Parathyroid adenoma (tissue), 2 donors: ENCODE measurements around the gene RBM5.

Source experiments
- H2AFZ ChIP-seq: fragments of 300-600 bp; sonication (generic); one replicate; pipeline ENCODE4 v1.7.0; 2017; ENCODE audit warnings: antibody characterized with exemption, mild to moderate bottlenecking
- H3K27ac ChIP-seq: fragments of 300-600 bp; sonication (generic); one replicate; pipeline ENCODE4 v1.7.0; 2017
- H3K27me3 ChIP-seq: fragments of 300-600 bp; sonication (generic); one replicate; pipeline ENCODE4 v1.7.0; 2017; ENCODE audit warnings: low read length; ENCODE audit not compliant: control insufficient read depth, insufficient read depth
- H3K36me3 ChIP-seq: fragments of 300-600 bp; sonication (generic); one replicate; pipeline ENCODE4 v1.7.0; 2017; ENCODE audit warnings: low read length; ENCODE audit not compliant: control insufficient read depth, insufficient read depth
- H3K4me1 ChIP-seq: fragments of 300-600 bp; sonication (generic); one replicate; pipeline ENCODE4 v1.7.0; 2017; ENCODE audit warnings: control low read depth
- H3K4me2 ChIP-seq: fragments of 300-600 bp; sonication (generic); one replicate; pipeline ENCODE4 v1.7.0; 2017; ENCODE audit warnings: low read length
- H3K4me3 ChIP-seq: fragments of 300-600 bp; sonication (generic); one replicate; pipeline ENCODE4 v1.7.0; 2017; ENCODE audit warnings: low read depth, low read length
- H3K79me2 ChIP-seq: fragments of 300-600 bp; sonication (generic); one replicate; pipeline ENCODE4 v1.7.0; 2017; ENCODE audit warnings: control low read depth
- H3K9ac ChIP-seq: fragments of 300-600 bp; sonication (generic); one replicate; pipeline ENCODE4 v1.7.0; 2017; ENCODE audit warnings: mild to moderate bottlenecking
- H3K9me3 ChIP-seq: fragments of 300-600 bp; sonication (generic); one replicate; pipeline ENCODE4 v1.7.0; 2017; ENCODE audit warnings: low read length; ENCODE audit not compliant: control insufficient read depth
- TF ChIP-seq, protein P1 (sequence below): fragments of 300-600 bp; sonication (generic); IDR thresholded peaks from one replicate; pipeline ENCODE4 v1.7.0; 2017; ENCODE audit warnings: antibody characterized with exemption, mild to moderate bottlenecking
- donor health status: primary hyperparathyroidism.

Gene RBM5

DNA sequence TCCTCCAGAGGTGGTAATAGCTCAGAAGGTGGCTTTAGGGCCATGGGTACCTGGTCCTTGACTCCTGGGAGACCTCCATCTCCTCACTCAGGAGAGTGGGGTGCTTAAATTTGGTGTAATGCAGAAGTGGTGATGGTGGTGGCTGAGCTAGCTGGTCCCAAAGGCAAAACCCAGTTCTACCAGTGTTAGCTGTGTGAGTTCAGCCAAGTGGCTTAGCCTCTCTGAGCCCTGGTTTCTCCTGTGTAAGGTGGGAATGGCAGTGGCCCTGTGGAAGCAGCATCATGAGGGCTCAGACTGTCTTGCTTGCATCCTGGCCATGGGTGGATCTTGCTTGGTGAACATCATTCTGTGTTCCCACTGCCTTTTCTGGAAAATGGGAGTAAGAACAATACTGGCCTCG lies 75.8 kb downstream of the RBM5 start:
- Histone ChIP-seq H3K27me3 (no peaks in the 10 kb centered on the region), H2AFZ (no peak overlapping the region), H3K4me2 (no peak overlapping the region), H3K9me3 (no peaks in the 10 kb centered on the region), H3K9ac (no peak overlapping the region), H3K4me3 (no peak overlapping the region), H3K36me3 (no peaks in the 10 kb centered on the region), H3K27ac (peak overlapping the region; percentile 60), H3K79me2 (no peaks in the 10 kb centered on the region), H3K4me1 (no peaks in the 10 kb centered on the region)
- TF ChIP-seq, protein P1, sequence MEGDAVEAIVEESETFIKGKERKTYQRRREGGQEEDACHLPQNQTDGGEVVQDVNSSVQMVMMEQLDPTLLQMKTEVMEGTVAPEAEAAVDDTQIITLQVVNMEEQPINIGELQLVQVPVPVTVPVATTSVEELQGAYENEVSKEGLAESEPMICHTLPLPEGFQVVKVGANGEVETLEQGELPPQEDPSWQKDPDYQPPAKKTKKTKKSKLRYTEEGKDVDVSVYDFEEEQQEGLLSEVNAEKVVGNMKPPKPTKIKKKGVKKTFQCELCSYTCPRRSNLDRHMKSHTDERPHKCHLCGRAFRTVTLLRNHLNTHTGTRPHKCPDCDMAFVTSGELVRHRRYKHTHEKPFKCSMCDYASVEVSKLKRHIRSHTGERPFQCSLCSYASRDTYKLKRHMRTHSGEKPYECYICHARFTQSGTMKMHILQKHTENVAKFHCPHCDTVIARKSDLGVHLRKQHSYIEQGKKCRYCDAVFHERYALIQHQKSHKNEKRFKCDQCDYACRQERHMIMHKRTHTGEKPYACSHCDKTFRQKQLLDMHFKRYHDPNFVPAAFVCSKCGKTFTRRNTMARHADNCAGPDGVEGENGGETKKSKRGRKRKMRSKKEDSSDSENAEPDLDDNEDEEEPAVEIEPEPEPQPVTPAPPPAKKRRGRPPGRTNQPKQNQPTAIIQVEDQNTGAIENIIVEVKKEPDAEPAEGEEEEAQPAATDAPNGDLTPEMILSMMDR: no peak

DNA sequence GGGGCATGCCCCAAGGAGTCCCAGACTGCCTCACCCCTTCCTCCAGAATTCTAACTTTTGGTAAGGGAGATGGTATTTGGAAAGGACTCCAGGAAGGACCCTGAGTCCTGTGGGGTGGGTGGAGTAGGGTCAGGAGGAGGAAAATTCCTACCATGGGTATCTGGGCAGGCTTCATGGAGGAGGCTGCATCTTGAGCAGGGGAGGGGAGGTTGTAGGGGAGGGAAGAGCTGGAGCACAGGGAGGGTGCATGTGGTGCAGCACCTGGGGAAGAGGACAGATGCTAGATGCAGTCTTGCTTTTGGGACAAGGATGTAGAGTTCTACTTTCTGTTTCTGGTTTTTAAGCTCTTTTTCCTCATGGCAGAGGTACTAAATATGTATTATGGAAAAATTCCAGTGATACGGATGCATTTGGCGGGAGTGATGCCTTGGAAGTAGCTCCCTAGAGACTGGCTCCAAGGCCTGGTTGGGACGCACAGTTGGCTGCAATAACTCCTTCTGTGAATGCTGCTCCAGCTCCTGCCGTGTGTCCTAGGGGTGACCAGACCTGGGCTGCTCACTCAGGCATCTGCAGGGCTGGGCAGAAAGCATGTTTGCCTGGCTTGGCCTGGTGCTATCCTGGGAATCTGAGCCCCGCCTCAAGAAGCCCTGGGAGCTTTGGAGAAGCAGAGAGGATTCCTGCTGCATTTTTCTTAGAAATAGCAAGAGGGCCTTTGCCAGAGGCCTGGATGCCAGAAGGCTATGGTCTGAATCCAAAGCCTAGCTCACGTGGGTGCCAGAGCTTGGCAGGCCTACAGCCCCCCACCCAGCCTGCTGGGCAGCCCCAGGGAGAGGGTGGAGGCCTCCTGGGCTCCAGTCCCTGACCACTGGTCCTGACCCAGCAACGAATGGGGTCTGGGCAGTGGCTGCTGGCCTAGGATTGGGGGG lies 76.5 kb downstream of the RBM5 start:
- no peaks in the 10 kb centered on the region for H3K27me3 ChIP-seq
- no peak overlapping the region for H3K4me3 ChIP-seq
- no peak overlapping the region for H3K9ac ChIP-seq
- H3K4me2 ChIP-seq: no peak overlapping the region
- H3K79me2 ChIP-seq: no peaks in the 10 kb centered on the region
- H3K9me3 ChIP-seq: no peaks in the 10 kb centered on the region
- H2AFZ ChIP-seq: no peak overlapping the region
- TF ChIP-seq, protein P1: no peak
- no peaks in the 10 kb centered on the region for H3K4me1 ChIP-seq
- H3K27ac ChIP-seq: peak overlapping the region; percentile 60
- no peaks in the 10 kb centered on the region for H3K36me3 ChIP-seq

DNA sequence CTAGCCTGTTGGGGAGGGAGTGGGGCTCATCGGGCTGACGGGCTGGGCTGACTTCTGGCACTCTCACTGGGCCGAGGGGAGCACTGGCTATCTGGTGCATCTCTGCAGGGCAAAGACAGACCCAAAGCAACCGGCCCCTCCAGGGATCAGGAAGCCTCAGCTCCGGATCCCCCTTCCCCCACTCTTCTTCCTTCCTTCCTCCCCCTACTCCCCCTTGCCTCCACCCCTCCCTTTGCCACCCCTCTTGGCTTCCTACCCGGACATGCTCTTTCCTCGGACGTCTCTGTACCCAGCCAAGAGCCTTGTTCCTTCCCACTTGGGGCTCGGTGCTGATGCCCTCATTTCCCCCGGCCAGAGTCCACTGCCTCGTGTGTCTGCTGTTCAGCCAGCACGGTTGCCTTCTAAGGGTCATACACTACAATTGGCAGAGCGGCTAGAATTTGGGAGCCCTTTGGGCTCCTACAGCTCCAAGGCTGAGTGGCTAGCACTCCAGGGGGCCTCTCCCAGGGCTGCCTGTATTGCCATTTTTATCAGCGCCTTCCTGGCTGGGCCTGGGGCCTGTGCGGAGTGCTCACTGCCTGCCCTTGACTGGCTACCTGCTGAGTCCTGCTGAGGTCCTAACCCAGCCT lies 77.3 kb downstream of the RBM5 start:
- H3K79me2 ChIP-seq: no peaks in the 10 kb centered on the region
- no peaks in the 10 kb centered on the region for H3K9me3 ChIP-seq
- no peak overlapping the region for H3K4me3 ChIP-seq
- no peaks in the 10 kb centered on the region for H3K36me3 ChIP-seq
- H3K9ac ChIP-seq: no peak overlapping the region
- H3K4me2 ChIP-seq: no peak overlapping the region
- TF ChIP-seq, protein P1: no peak
- H3K4me1 ChIP-seq: no peaks in the 10 kb centered on the region
- peak overlapping the region; percentile 60 for H3K27ac ChIP-seq
- no peak overlapping the region for H2AFZ ChIP-seq
- no peaks in the 10 kb centered on the region for H3K27me3 ChIP-seq

DNA sequence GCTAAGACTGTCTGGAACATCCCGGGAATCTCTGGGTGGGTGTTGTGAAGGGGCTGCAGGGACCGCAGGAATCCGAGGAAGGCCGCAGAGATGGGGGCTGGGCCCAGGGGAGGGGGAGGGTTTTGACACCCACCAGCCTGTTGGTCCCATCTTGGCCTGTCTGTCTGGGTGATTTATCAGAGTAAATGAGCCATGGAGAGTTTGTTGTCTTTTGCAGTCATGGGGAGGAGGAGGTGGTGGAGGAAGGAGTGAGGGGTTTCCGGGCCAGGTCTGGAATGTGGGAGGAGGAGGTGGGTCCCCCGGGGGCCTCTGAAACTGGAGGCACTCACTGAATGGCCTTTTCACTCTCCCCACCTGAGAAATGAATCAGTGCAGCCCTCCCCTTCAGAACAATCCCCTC lies 77.9 kb downstream of the RBM5 start:
- H3K79me2 ChIP-seq: no peaks in the 10 kb centered on the region
- TF ChIP-seq, protein P1: no peak
- H3K4me1 ChIP-seq: no peaks in the 10 kb centered on the region

More for the DNA sequence above, 77.9 kb downstream of the RBM5 start:
- Histone ChIP-seq H3K36me3 (no peaks in the 10 kb centered on the region), H3K27ac (peak overlapping the region; percentile 60), H3K4me3 (no peak overlapping the region), H3K9me3 (no peaks in the 10 kb centered on the region), H3K4me2 (no peak overlapping the region), H2AFZ (no peak overlapping the region), H3K27me3 (no peaks in the 10 kb centered on the region), H3K9ac (no peak overlapping the region)
